HG03439 (cell line): Measurements from ENCODE around the gene KCTD7.
A peak's percentile ranks its signal among the peaks of the same experiment; 100 is the strongest.
"Not testable (repeated sequence)": the region's sequence is repeated elsewhere in the genome, so short reads cannot be mapped to it uniquely, and the experiment has no call there.

Experiments used
- ATAC-seq: cut with Tn5 transposase; IDR thresholded peaks from one replicate; pipeline ENCODE4 v1.9.1; 2021; ENCODE audit warnings: mild to moderate bottlenecking, moderate library complexity; ENCODE audit not compliant: unreplicated experiment

The KCTD7 gene

GRCh38 chr7:66681491-66682349 is 53.0 kb downstream of the KCTD7 start:
- peak; percentile 89 for ATAC-seq

GRCh38 chr7:66682350-66683093 is 53.8 kb downstream of the KCTD7 start:
- ATAC-seq = peak; percentile 34

- not testable (repeated sequence) for ATAC-seq
Measured at GRCh38 chr7:66683094-66683769, 54.6 kb downstream of the KCTD7 start.

- ATAC-seq = no peak
Measured at GRCh38 chr7:66683770-66684123, 55.1 kb downstream of the KCTD7 start.

GRCh38 chr7:66685663-66686062 is 57.0 kb downstream of the KCTD7 start:
- not testable (repeated sequence) for ATAC-seq

- no peak for ATAC-seq
Measured at GRCh38 chr7:66687186-66687585, 58.5 kb downstream of the KCTD7 start.

- ATAC-seq = not testable (repeated sequence)
Measured at GRCh38 chr7:66687672-66688071, 59.0 kb downstream of the KCTD7 start.

GRCh38 chr7:66689081-66689480 is 60.4 kb downstream of the KCTD7 start:
- ATAC-seq = no peak

GRCh38 chr7:66693331-66693730 is 64.7 kb downstream of the KCTD7 start:
- ATAC-seq = no peak
